OCI-LY3 (cell line): ENCODE data around the gene HTT.

Experiments
- EZH2phosphoT487 ChIP-seq: fragments of 200-600 bp; shearing (Covaris generic); IDR thresholded peaks from 2 replicates; pipeline ENCODE4 v1.6.1; 2018; ENCODE audit warnings: antibody characterized with exemption, mixed run types, low read depth
- TF ChIP-seq, protein P1 (sequence below): fragments of 200-600, 300-600 bp; sonication (generic); IDR thresholded peaks from 2 replicates; pipeline ENCODE4 v1.5.1; 2014; ENCODE audit warnings: antibody characterized with exemption, low read length, low read depth

- TF ChIP-seq, protein P1, sequence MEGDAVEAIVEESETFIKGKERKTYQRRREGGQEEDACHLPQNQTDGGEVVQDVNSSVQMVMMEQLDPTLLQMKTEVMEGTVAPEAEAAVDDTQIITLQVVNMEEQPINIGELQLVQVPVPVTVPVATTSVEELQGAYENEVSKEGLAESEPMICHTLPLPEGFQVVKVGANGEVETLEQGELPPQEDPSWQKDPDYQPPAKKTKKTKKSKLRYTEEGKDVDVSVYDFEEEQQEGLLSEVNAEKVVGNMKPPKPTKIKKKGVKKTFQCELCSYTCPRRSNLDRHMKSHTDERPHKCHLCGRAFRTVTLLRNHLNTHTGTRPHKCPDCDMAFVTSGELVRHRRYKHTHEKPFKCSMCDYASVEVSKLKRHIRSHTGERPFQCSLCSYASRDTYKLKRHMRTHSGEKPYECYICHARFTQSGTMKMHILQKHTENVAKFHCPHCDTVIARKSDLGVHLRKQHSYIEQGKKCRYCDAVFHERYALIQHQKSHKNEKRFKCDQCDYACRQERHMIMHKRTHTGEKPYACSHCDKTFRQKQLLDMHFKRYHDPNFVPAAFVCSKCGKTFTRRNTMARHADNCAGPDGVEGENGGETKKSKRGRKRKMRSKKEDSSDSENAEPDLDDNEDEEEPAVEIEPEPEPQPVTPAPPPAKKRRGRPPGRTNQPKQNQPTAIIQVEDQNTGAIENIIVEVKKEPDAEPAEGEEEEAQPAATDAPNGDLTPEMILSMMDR = no peak
- no peak for TF ChIP-seq EZH2phosphoT487
These were observed 1.1 kb downstream of the HTT start for GRCh38 chr4:3075652-3075981.
